Body of pancreas (tissue), 4 donors: ENCODE data around the gene MRPS18A. TPM values are rescaled to one million over a fixed set of nuclear protein-coding genes. Genes with fewer than 3 reads are reported as not detected.

Experiments
- ATAC-seq: fragments of 150-250 bp; one replicate; pipeline ENCODE4 v1.9.1; 2016
- DNase-seq, 4 donors: peaks; one replicate each; pipeline ENCODE4 v3.0.0-alpha.2; 2019
- H3K27ac ChIP-seq, 4 donors: fragments of 200-600 bp; sonication (generic); 1 replicate in 3 of 4; 2 replicates in 1 of 4; pipeline versions ENCODE4 v1.5.1 to v1.6.1; 2016 to 2019; ENCODE audit warnings: mild to moderate bottlenecking in 1 of 4, mixed read lengths in 1 of 4, moderate library complexity in 1 of 4
- H3K27me3 ChIP-seq, 2 donors: fragments of 200-600 bp; sonication (generic); one replicate each; pipeline ENCODE4 v1.6.0; 2016; ENCODE audit warnings: mild to moderate bottlenecking in 1 of 2
- H3K36me3 ChIP-seq, 2 donors: fragments of 200-600 bp; sonication (generic); replicated peaks in 1 of 2; 2 replicates each; pipeline ENCODE4 v1.5.1; 2016; ENCODE audit warnings: low read depth in 2 of 2; ENCODE audit not compliant: insufficient read depth in 1 of 2
- H3K4me1 ChIP-seq: fragments of 200-600 bp; sonication (generic); one replicate; pipeline ENCODE4 v1.6.0; 2016
- H3K4me3 ChIP-seq, 2 donors: fragments of 200-600 bp; sonication (generic); 1 replicate in 1 of 2; 2 replicates in 1 of 2; pipeline ENCODE4 v1.5.1; 2016 to 2019
- H3K9me3 ChIP-seq, 3 donors: fragments of 200-600 bp; sonication (generic); 1 replicate in 2 of 3; 2 replicates in 1 of 3; pipeline ENCODE4 v1.5.1; 2016
- POLR2A ChIP-seq, 3 donors: fragments of 450-650 bp; IDR thresholded peaks; one replicate each; pipeline ENCODE4 v1.6.1; 2016; ENCODE audit warnings: antibody characterized with exemption in 3 of 3, mild to moderate bottlenecking in 2 of 3
- WGBS, 2 donors: methylation state at CpG; one replicate each; pipeline ENCODE4 v1.1.5; 2017; 5-methylcytosine and 5-hydroxymethylcytosine counted together
- intact Hi-C: fragments of 100-400 bp; cut with DNase I; formaldehyde crosslinking; loops from one replicate; pipeline ENCODE4 v1.15.1; 2023
- total RNA-seq, 2 donors: library from RNA; depleted of rRNA; stranded (reverse); fragments of >200 nt; gene quantifications; one replicate each; pipeline ENCODE4 v1.1.0, GENCODE V29; 2016
- TF ChIP-seq, protein P1 (sequence below), 7 experiments: fragments of 450-650 bp in 4 of 7; fragments of 200-600 bp in 3 of 7; sonication (generic) in 3 of 7; IDR thresholded peaks; one replicate each; pipeline ENCODE4 v1.5.1; 2016 to 2019; ENCODE audit warnings: antibody characterized with exemption in 7 of 7

MRPS18A gene
- total RNA-seq, 2 donors from 2014 or later = 16.9 to 36.3 TPM

GRCh38 chr6:43630980-43631619 lies 56.5 kb downstream of the MRPS18A start:
- no peak for ATAC-seq
- Histone ChIP-seq H3K9me3 (no peaks in the 10 kb centered on the region), H3K27me3 (no peaks in the 10 kb centered on the region), H3K4me3 (no peak overlapping the region), H3K4me1 (peaks cover 31% of the 10 kb centered on the region), H3K27ac (peak overlapping the region in 1 of 4 donors; percentile 9), H3K36me3 (no peaks in the 10 kb centered on the region)
- DNase-seq = no peak
- 90 to 91% methylated on average over 1 of the region's 1 CpG for WGBS, 2 donors
- TF ChIP-seq POLR2A (IDR thresholded peaks at IDR 0.05) = no peak
- TF ChIP-seq, protein P1, sequence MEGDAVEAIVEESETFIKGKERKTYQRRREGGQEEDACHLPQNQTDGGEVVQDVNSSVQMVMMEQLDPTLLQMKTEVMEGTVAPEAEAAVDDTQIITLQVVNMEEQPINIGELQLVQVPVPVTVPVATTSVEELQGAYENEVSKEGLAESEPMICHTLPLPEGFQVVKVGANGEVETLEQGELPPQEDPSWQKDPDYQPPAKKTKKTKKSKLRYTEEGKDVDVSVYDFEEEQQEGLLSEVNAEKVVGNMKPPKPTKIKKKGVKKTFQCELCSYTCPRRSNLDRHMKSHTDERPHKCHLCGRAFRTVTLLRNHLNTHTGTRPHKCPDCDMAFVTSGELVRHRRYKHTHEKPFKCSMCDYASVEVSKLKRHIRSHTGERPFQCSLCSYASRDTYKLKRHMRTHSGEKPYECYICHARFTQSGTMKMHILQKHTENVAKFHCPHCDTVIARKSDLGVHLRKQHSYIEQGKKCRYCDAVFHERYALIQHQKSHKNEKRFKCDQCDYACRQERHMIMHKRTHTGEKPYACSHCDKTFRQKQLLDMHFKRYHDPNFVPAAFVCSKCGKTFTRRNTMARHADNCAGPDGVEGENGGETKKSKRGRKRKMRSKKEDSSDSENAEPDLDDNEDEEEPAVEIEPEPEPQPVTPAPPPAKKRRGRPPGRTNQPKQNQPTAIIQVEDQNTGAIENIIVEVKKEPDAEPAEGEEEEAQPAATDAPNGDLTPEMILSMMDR (IDR thresholded peaks at IDR 0.05) = no peak
- intact Hi-C loops = no loop called here

DNA sequence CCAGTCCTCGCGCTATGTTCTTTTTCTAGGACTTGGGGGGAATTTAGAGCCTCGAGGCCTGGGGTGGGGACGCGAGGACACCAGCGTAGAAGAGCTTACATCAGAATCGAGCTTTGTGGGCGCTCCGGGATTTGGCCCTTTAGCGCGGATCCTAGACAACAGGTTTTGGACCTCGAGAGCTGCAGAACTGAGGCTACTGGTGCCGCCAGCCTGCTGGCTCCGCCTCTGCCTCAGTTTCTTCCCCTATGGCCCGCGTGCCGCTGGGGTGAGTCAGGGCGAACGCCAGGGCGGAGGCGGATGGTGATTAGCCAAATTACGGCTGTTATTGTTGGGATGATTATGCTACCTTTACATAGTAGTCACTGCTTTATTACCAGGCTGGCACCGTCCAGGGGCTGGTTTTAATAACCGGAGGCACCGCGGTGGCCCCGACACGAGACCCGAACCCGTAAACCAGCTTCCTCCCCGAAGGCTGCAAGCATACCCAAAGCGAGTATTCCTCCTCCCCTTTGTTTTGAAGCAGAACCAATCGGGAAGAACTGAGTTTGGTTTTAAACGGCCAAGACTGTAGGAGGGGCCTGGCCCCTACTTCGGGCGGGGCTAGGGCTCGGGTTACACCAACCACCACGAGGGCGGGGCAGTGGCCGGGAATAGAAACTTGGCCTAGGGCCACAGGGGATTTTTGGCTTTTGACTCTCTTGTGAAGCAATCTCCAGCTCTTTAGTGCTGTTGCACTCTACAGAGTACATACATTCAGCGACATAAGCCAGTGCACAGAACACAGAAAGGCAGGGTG lies 57.9 kb downstream of the MRPS18A start:
- H3K4me3 ChIP-seq = peak overlapping the region; percentile 29 to 81
- H3K27me3 ChIP-seq = no peaks in the 10 kb centered on the region
- peak; percentile 85 for ATAC-seq
- no peaks in the 10 kb centered on the region for H3K9me3 ChIP-seq
- intact Hi-C loops = no loop called here
- peak; percentile 76 to 90 (median 86) for TF ChIP-seq POLR2A (IDR thresholded peaks at IDR 0.05)
- TF ChIP-seq, protein P1 (IDR thresholded peaks at IDR 0.05) = no peak
- peaks cover 26% of the 10 kb centered on the region for H3K4me1 ChIP-seq
- WGBS, 2 donors = 0% methylated on average over 25 to 41 of the region's 41 CpGs
- peak; percentile 97 to 99 (median 98) for DNase-seq
- peak overlapping the region; percentile 94 to 96 (median 96) for H3K27ac ChIP-seq
- peaks cover 0 to 4% of the 10 kb centered on the region in 2 donors for H3K36me3 ChIP-seq

- 0% methylated on average over 7 to 44 of the region's 46 CpGs for WGBS, 2 donors
- intact Hi-C loops = no loop called here
- TF ChIP-seq, protein P1 (IDR thresholded peaks at IDR 0.05) = no peak
- TF ChIP-seq POLR2A (IDR thresholded peaks at IDR 0.05) = no peak
- Histone ChIP-seq H3K27ac (peak within 1 kb of the TSS; percentile 94 to 96 (median 96)), H3K36me3 (peaks cover 0 to 10% of the 10 kb centered on the region in 2 donors), H3K4me3 (peak within 1 kb of the TSS; percentile 77 to 96), H3K4me1 (peaks cover 26% of the 10 kb centered on the region), H3K9me3 (no peaks in the 10 kb centered on the region), H3K27me3 (no peaks in the 10 kb centered on the region)
- ATAC-seq = peak; percentile 88
- peak; percentile 99 for DNase-seq
These were observed 58.5 kb downstream of the MRPS18A start, which contains the start of gene GTPBP2 for GRCh38 chr6:43629104-43629504. TSS of gene GTPBP2 (minus strand) at chr6:43629264. CDS start at chr6:43629162, 102 bp downstream.

DNA sequence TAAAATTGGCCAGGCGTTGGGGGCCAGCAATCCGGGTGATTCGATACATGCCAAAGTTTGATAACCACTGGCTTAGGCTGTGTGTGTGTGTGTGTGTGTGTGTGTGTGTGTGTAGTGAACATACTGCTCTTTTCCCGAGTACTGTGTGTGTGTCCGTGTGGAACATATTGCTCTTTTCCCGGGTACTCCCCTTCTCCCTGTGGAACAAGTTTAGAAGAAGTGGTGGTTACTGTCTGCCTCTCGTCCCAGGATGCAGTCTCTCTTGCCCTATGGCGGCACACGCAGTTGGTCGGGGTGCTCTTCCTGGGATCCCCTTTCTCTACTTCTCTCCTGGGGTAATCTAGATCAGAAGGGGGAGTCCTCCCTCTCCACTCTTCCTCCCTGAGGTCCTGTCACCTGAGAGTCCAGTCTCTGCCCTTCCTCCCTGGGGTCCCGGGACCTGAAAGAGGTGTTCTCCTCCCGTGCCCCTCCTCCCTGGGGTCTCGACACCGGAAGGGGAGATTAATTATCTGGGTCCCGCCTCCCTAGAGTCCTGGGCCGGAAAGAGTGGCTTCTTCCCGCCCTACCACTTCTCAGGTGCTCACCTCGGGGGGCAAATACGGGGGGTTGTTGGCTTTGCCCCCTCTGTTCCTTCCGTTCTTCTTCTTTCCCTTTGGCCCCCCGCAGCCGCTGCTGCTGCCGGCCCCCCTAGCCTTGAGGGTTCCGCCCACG lies 59.0 kb downstream of the MRPS18A start:
- peak; percentile 53 to 62 (median 56) for DNase-seq
- peak overlapping the region; percentile 94 to 96 (median 94) for H3K27ac ChIP-seq
- H3K9me3 ChIP-seq = no peaks in the 10 kb centered on the region
- no peak for ATAC-seq
- TF ChIP-seq, protein P1 (IDR thresholded peaks at IDR 0.05) = no peak
- TF ChIP-seq POLR2A (IDR thresholded peaks at IDR 0.05) = peak in 1 of 3 donors; percentile 23
- H3K4me3 ChIP-seq = peak overlapping the region; percentile 77 to 96
- 0 to 2% methylated on average over 21 to 25 of the region's 25 CpGs for WGBS, 2 donors
- peaks cover 0 to 14% of the 10 kb centered on the region in 2 donors for H3K36me3 ChIP-seq
- intact Hi-C loops = no loop called here
- peaks cover 26% of the 10 kb centered on the region for H3K4me1 ChIP-seq
- H3K27me3 ChIP-seq = no peaks in the 10 kb centered on the region
